Measurements from ENCODE around the gene CFAP74. TPM values are rescaled to one million over a fixed set of nuclear protein-coding genes. Genes with fewer than 3 reads are reported as not detected.

Gene CFAP74
- total and polyA plus RNA-seq, 2 of the 4 experiments (the other 2 are of a cell fraction), result not detected

DNA sequence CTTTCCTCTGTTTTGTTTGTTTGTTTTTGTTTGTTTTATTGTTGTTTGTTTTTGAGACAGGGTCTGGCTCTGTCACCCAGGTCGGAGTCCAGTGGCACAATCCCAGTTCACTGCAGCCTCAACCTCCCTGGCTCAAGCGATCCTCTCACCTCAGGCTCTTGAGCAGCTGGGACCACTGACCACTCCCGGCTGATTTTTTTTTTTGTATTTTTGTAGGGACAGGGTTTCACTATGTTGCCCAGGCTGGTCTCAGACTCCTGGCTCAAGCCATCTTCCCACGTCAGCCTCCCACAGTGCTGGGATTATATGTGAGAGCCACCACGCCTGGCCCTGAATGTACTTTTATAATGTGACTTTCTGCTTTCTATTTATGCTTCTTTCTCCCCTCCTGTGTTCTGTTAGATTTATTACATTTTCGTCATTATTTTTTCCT lies 93.5 kb downstream of the CFAP74 start:
- TF ChIP-seq NFE2L2 (IDR thresholded peaks at IDR 0.05; ENCODE audit: low read depth, low read length) (no peak), RAD21 (IDR thresholded peaks at IDR 0.05; ENCODE audit: low read length) (no peak), CHD1 (IDR thresholded peaks at IDR 0.05; ENCODE audit: low read depth, low read length) (no peak), POLR2A (IDR thresholded peaks at IDR 0.05; ENCODE audit: low read depth, low read length) (no peak), RFX5 (IDR thresholded peaks at IDR 0.05; ENCODE audit: low read depth, low read length) (no peak), BHLHE40 (IDR thresholded peaks at IDR 0.05; ENCODE audit: low read depth, low read length) (no peak), CEBPB (IDR thresholded peaks at IDR 0.05; ENCODE audit: low read depth, low read length) (no peak)
- TF ChIP-seq, protein P1, sequence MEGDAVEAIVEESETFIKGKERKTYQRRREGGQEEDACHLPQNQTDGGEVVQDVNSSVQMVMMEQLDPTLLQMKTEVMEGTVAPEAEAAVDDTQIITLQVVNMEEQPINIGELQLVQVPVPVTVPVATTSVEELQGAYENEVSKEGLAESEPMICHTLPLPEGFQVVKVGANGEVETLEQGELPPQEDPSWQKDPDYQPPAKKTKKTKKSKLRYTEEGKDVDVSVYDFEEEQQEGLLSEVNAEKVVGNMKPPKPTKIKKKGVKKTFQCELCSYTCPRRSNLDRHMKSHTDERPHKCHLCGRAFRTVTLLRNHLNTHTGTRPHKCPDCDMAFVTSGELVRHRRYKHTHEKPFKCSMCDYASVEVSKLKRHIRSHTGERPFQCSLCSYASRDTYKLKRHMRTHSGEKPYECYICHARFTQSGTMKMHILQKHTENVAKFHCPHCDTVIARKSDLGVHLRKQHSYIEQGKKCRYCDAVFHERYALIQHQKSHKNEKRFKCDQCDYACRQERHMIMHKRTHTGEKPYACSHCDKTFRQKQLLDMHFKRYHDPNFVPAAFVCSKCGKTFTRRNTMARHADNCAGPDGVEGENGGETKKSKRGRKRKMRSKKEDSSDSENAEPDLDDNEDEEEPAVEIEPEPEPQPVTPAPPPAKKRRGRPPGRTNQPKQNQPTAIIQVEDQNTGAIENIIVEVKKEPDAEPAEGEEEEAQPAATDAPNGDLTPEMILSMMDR (conservative IDR thresholded peaks at IDR 0.05; ENCODE audit: low read depth, low read length), result no peak
- TF ChIP-seq, protein P2, sequence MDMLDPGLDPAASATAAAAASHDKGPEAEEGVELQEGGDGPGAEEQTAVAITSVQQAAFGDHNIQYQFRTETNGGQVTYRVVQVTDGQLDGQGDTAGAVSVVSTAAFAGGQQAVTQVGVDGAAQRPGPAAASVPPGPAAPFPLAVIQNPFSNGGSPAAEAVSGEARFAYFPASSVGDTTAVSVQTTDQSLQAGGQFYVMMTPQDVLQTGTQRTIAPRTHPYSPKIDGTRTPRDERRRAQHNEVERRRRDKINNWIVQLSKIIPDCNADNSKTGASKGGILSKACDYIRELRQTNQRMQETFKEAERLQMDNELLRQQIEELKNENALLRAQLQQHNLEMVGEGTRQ (IDR thresholded peaks at IDR 0.05; ENCODE audit: low read depth, low read length), result no peak
- Histone ChIP-seq H3K18ac (ENCODE audit: low read depth, low read length) (no peak overlapping the region), H4K5ac (ENCODE audit: low read depth, low read length) (no peak overlapping the region), H3K56ac (ENCODE audit: extremely low read depth, insufficient read depth, low read length) (no peak overlapping the region), H2AK5ac (ENCODE audit: low read depth, low read length) (peak overlapping the region; percentile 77), H2BK120ac (ENCODE audit: low read depth, low read length) (no peak overlapping the region), H4K91ac (ENCODE audit: insufficient read depth, low read depth, low read length) (0 out of 2 replicates have a peak overlapping the region, but pooled peaks have one; percentile 26), H3K23ac (ENCODE audit: low read depth, low read length) (no peak overlapping the region), H2BK15ac (ENCODE audit: low read depth, low read length) (no peak overlapping the region), H2BK20ac (ENCODE audit: low read depth, low read length) (no peak overlapping the region), H3K79me1 (ENCODE audit: low read depth in 1 of 2, low read length in 2 of 2) (peaks cover 0 to 30% of the 10 kb centered on the region in 2 experiments; a peak in 2 of 4 replicates), H2AK9ac (replicated peaks; ENCODE audit: low read depth, low read length, poor library complexity) (peak overlapping the region; percentile 96), H3K9me3 (ENCODE audit: control insufficient read depth, insufficient read depth, low read length) (no peaks in the 10 kb centered on the region), H3K4me3 (ENCODE audit: insufficient read depth, low read depth, low read length) (no peak overlapping the region), H3K4me2 (ENCODE audit: low read depth, low read length) (no peak overlapping the region), H3K9me1 (ENCODE audit: insufficient read depth, low read length) (peaks cover 2% of the 10 kb centered on the region; the same call in 1 of the 2 replicates), H3K27ac (ENCODE audit: insufficient read depth, low read length) (no peak overlapping the region), H2AFZ (replicated peaks; ENCODE audit: low read length, poor library complexity) (peak overlapping the region; percentile 88), H3K9ac (ENCODE audit: low read depth, low read length) (no peak overlapping the region), H3K27me3 (ENCODE audit: control insufficient read depth, insufficient read depth, low read length) (no peaks in the 10 kb centered on the region; the same call in 1 of the 2 replicates), H4K8ac (ENCODE audit: low read depth in 2 of 2, low read length in 2 of 2) (peak overlapping the region; percentile 55 to 84; a peak in 2 of 4 replicates), H3K4ac (ENCODE audit: low read depth, low read length) (peak overlapping the region; percentile 88), H3K14ac (replicated peaks; ENCODE audit: low read depth, low read length) (no peak overlapping the region), H4K20me1 (ENCODE audit: insufficient read depth, low read length) (peaks cover 6% of the 10 kb centered on the region; the same call in 1 of the 2 replicates), H3K36me3 (ENCODE audit: control insufficient read depth, insufficient read depth, low read length) (no peaks in the 10 kb centered on the region), H2BK5ac (ENCODE audit: low read depth, low read length, poor library complexity, severe bottlenecking) (no peak overlapping the region), H3K4me1 (ENCODE audit: control insufficient read depth, insufficient read depth, low read length) (peaks cover 4% of the 10 kb centered on the region)
- ATAC-seq (ENCODE audit: low read depth), result no peak
- in situ Hi-C loops (cut with MboI; ENCODE audit: low sequenced_read_pairs), result no loop called here
- 80% methylated on average over 1 of the region's 6 CpGs; no CpG with 5 or more reads in 1 of the 2 experiments for whole genome bisulfite sequencing, 2 experiments (ENCODE audit: extremely low coverage in 2 of 2, insufficient read length in 1 of 2)
- POLR2A ChIA-PET (ENCODE audit: unreplicated experiment), result no interaction called here
- no peak for DNase-seq
- intact Hi-C loops (cut with micrococcal nuclease), result no loop called here
- CTCF ChIA-PET, result no interaction called here
- no TSS peak for BruUV-seq (replicated peaks)
- dilution Hi-C loops (cut with HindIII; ENCODE audit: low sequenced_read_pairs, unreplicated experiment), result no loop called here
